GM23338 (cell line): Measurements from ENCODE around the gene ZAP70. TPM values are rescaled to one million over a fixed set of nuclear protein-coding genes. Genes with fewer than 3 reads are reported as not detected.

ENCODE experiments used
- ATAC-seq: fragments of 200-7000 bp; cut with Tn5 transposase; 3 replicates; pipeline ENCODE4 v1.9.1; 2020
- DNase-seq: peaks from one replicate; pipeline ENCODE4 v3.0.0-alpha.2; 2015; ENCODE audit warnings: low spot score
- H2AFZ ChIP-seq: fragments of 200-600 bp; sonication (generic); 2 replicates; pipeline ENCODE4 v1.8.0; 2016; ENCODE audit warnings: antibody characterized with exemption, mild to moderate bottlenecking, moderate library complexity
- H3F3A ChIP-seq: fragments of 200-600 bp; sonication (generic); replicated peaks from 2 replicates; pipeline ENCODE4 v1.8.0; 2017; ENCODE audit warnings: antibody characterized with exemption, mixed run types, low read depth
- H3K27ac ChIP-seq: fragments of 200-600 bp; sonication (generic); 2 replicates; pipeline ENCODE4 v1.6.1; 2016; ENCODE audit warnings: low read depth
- H3K27me3 ChIP-seq: fragments of 200-600 bp; sonication (generic); 2 replicates; pipeline ENCODE4 v1.8.0; 2016; ENCODE audit warnings: mild to moderate bottlenecking, mixed run types, moderate library complexity; ENCODE audit not compliant: insufficient read depth
- H3K36me3 ChIP-seq: fragments of 200-600 bp; sonication (generic); 2 replicates; pipeline ENCODE4 v1.8.0; 2016; ENCODE audit warnings: mild to moderate bottlenecking; ENCODE audit not compliant: insufficient read depth
- H3K4me1 ChIP-seq: fragments of 200-600 bp; sonication (generic); 2 replicates; pipeline ENCODE4 v1.8.0; 2016; ENCODE audit warnings: mild to moderate bottlenecking, moderate library complexity; ENCODE audit not compliant: insufficient read depth
- H3K4me2 ChIP-seq: fragments of 200-600 bp; sonication (generic); 2 replicates; pipeline ENCODE4 v1.7.1; 2017; ENCODE audit warnings: mixed run types
- H3K4me3 ChIP-seq: fragments of 200-600 bp; sonication (generic); 2 replicates; pipeline ENCODE4 v1.6.1; 2016; ENCODE audit warnings: mixed run types
- H3K79me2 ChIP-seq: fragments of 200-600 bp; sonication (generic); replicated peaks from 2 replicates; pipeline ENCODE4 v1.8.0; 2017; ENCODE audit warnings: mild to moderate bottlenecking; ENCODE audit not compliant: insufficient read depth
- H3K9me2 ChIP-seq: fragments of 200-600 bp; sonication (generic); 2 replicates; pipeline ENCODE4 v1.8.0; 2017; ENCODE audit not compliant: insufficient read depth
- H4K20me1 ChIP-seq: fragments of 200-600 bp; sonication (generic); replicated peaks from 2 replicates; pipeline ENCODE4 v1.8.0; 2017; ENCODE audit warnings: mild to moderate bottlenecking; ENCODE audit not compliant: insufficient read depth
- H3K27ac Mint-ChIP-seq: 2 replicates; pipeline ENCODE4 v1.8.0; 2020; ENCODE audit warnings: inconsistent platforms, mild to moderate bottlenecking, moderate library complexity, mixed read lengths
- H3K27me3 Mint-ChIP-seq: 3 replicates; pipeline ENCODE4 v1.8.0; 2022; ENCODE audit warnings: low read depth, mild to moderate bottlenecking, moderate library complexity, mixed read lengths, inconsistent platforms; ENCODE audit not compliant: insufficient read depth, poor library complexity
- H3K36me3 Mint-ChIP-seq: 3 replicates; pipeline ENCODE4 v1.8.0; 2021; ENCODE audit warnings: low read depth, mild to moderate bottlenecking, inconsistent platforms, moderate library complexity, mixed read lengths
- H3K4me1 Mint-ChIP-seq: 3 replicates; pipeline ENCODE4 v1.8.0; 2020; ENCODE audit warnings: mild to moderate bottlenecking, inconsistent platforms, mixed read lengths
- H3K4me3 Mint-ChIP-seq: 3 replicates; pipeline ENCODE4 v1.8.0; 2021; ENCODE audit warnings: moderate library complexity, mild to moderate bottlenecking, inconsistent platforms, mixed read lengths
- H3K9me3 Mint-ChIP-seq: 3 replicates; pipeline ENCODE4 v1.8.0; 2020; ENCODE audit warnings: moderate library complexity, mild to moderate bottlenecking, inconsistent platforms, mixed read lengths
- CREB1 ChIP-seq: fragments of 250-450 bp; sonication (Bioruptor Pico); IDR thresholded peaks from 2 replicates; pipeline ENCODE4 v1.5.0; 2020; ENCODE audit warnings: low read depth, mild to moderate bottlenecking, moderate library complexity
- CTCF ChIP-seq, 2 experiments: fragments of 200-600 bp in 1 of 2; sonication (generic) in 1 of 2; conservative IDR thresholded peaks; 2 replicates each; pipeline versions ENCODE4 v1.5.1 to v1.6.1; 2016 to 2017; ENCODE audit warnings: antibody characterized with exemption in 2 of 2, low read depth in 2 of 2, mild to moderate bottlenecking in 2 of 2, moderate library complexity in 1 of 2
- ETS1 ChIP-seq: IDR thresholded peaks from 2 replicates; pipeline ENCODE4 v1.6.1; 2016; ENCODE audit warnings: antibody characterized with exemption
- EZH2 ChIP-seq: fragments of 200-600 bp; sonication (generic); IDR thresholded peaks from one replicate; pipeline ENCODE4 v1.8.0; 2017; ENCODE audit warnings: antibody characterized with exemption, mild to moderate bottlenecking, low read depth; ENCODE audit not compliant: unreplicated experiment
- JUNB ChIP-seq: IDR thresholded peaks from one replicate; pipeline ENCODE4 v1.6.1; 2016; ENCODE audit warnings: antibody characterized with exemption; ENCODE audit not compliant: unreplicated experiment
- NANOG ChIP-seq: IDR thresholded peaks from 2 replicates; pipeline ENCODE4 v1.6.1; 2016; ENCODE audit warnings: antibody characterized with exemption, borderline replicate concordance
- REST ChIP-seq: IDR thresholded peaks from one replicate; pipeline ENCODE4 v1.6.1; 2018; ENCODE audit warnings: antibody characterized with exemption; ENCODE audit not compliant: unreplicated experiment
- ZNF331 ChIP-seq: fragments of 250-450 bp; sonication (Bioruptor Pico); IDR thresholded peaks from 2 replicates; pipeline ENCODE4 v1.5.0; 2020; ENCODE audit warnings: low read depth, mild to moderate bottlenecking, moderate library complexity
- polyA plus RNA-seq: library from polyadenylated mRNA; unstranded; fragments of >200 nt; fragmentation: Nextera tagmentation; extraction: Ambion mirVana; gene quantifications from 2 replicates; pipeline ENCODE4 v1.2.1, GENCODE V29; 2016
- total RNA-seq: library from RNA; depleted of rRNA; stranded (reverse); fragments of >200 nt; shearing (Covaris generic); gene quantifications from 2 replicates; pipeline ENCODE4 v1.2.3, GENCODE V29; 2014

ZAP70 gene
- total and polyA plus RNA-seq, 2 experiments from 2014 or later: 0.42 TPM; not detected in 1

- Histone ChIP-seq H3K27ac (no peak overlapping the region), H3K36me3 (no peaks in the 10 kb centered on the region), H3K4me1 (no peaks in the 10 kb centered on the region), H3K27me3 (no peaks in the 10 kb centered on the region), H3F3A (no peaks in the 10 kb centered on the region), H3K4me3 (no peak overlapping the region), H4K20me1 (no peaks in the 10 kb centered on the region), H3K9me2 (no peaks in the 10 kb centered on the region), H2AFZ (no peak overlapping the region), H3K79me2 (no peaks in the 10 kb centered on the region), H3K4me2 (no peak overlapping the region)
- no peaks in the 10 kb centered on the region for H3K9me3 Mint-ChIP-seq
- TF ChIP-seq CREB1 (CRISPR knock-in tag) (no peak), NANOG (no peak), CTCF (conservative IDR thresholded peaks at IDR 0.05; ENCODE audit: low read depth in 2 of 2) (no peak), REST (no peak), JUNB (no peak)
- no peak overlapping the region for H3K4me3 Mint-ChIP-seq
- no peak for DNase-seq
- H3K27ac Mint-ChIP-seq: no peak overlapping the region
- H3K4me1 Mint-ChIP-seq: peaks cover 11% of the 10 kb centered on the region
- peaks cover 5% of the 10 kb centered on the region for H3K27me3 Mint-ChIP-seq
- no peak for ATAC-seq
- peaks cover 14% of the 10 kb centered on the region for H3K36me3 Mint-ChIP-seq
These were observed 47.2 kb downstream of the ZAP70 start for GRCh38 chr2:97760480-97761049.

- Histone ChIP-seq H3K36me3 (no peaks in the 10 kb centered on the region), H3K4me3 (no peak overlapping the region), H2AFZ (no peak overlapping the region), H3K4me1 (no peaks in the 10 kb centered on the region), H4K20me1 (peaks cover 6% of the 10 kb centered on the region; the same call in 1 of the 2 replicates), H3K27ac (no peak overlapping the region), H3K79me2 (no peaks in the 10 kb centered on the region), H3F3A (no peaks in the 10 kb centered on the region), H3K27me3 (no peaks in the 10 kb centered on the region), H3K9me2 (no peaks in the 10 kb centered on the region), H3K4me2 (no peak overlapping the region)
- ATAC-seq: peak; percentile 19; the same call in 1 of the 3 replicates
- Mint-ChIP-seq H3K9me3 (no peaks in the 10 kb centered on the region), H3K27me3 (peaks cover 4% of the 10 kb centered on the region), H3K4me1 (peaks cover 11% of the 10 kb centered on the region), H3K27ac (no peak overlapping the region), H3K36me3 (peaks cover 14% of the 10 kb centered on the region), H3K4me3 (no peak overlapping the region)
- DNase-seq: no peak
- TF ChIP-seq ZNF331: no peak
- no peak for TF ChIP-seq ETS1
- TF ChIP-seq REST: no peak
- TF ChIP-seq EZH2: no peak
These were observed 47.8 kb downstream of the ZAP70 start for GRCh38 chr2:97761192-97761591.
